DMS53 treated with DMSO at 0.1 percent for 48 hours (cell line): ENCODE results near the gene FAM83C.
"Not testable (repeated sequence)": the region's sequence is repeated elsewhere in the genome, so short reads cannot be mapped to it uniquely, and the experiment has no call there.

Experiments used
- DNase-seq: peaks from one replicate; lab custom pipeline; 2025; ENCODE audit not compliant: unreplicated experiment; lab: John Stamatoyannopoulos, UW

FAM83C gene

GRCh38 chr20:35319192-35319870, 27.1 kb upstream of the FAM83C start:
- DNase-seq: no peak

GRCh38 chr20:35318502-35319157, 26.4 kb upstream of the FAM83C start:
- DNase-seq: peak; percentile 80

GRCh38 chr20:35317416-35318210, 25.4 kb upstream of the FAM83C start:
- no peak for DNase-seq

GRCh38 chr20:35316086-35316485, 23.9 kb upstream of the FAM83C start:
- DNase-seq: no peak

GRCh38 chr20:35315632-35316020, 23.4 kb upstream of the FAM83C start:
- DNase-seq: not testable (repeated sequence)

- no peak for DNase-seq
Observed at GRCh38 chr20:35314816-35315631, 22.8 kb upstream of the FAM83C start.

- peak; percentile 3 for DNase-seq
Observed at GRCh38 chr20:35312318-35312717, 20.1 kb upstream of the FAM83C start.

- no peak for DNase-seq
Observed at GRCh38 chr20:35311822-35312221, 19.6 kb upstream of the FAM83C start.

GRCh38 chr20:35311409-35311808, 19.2 kb upstream of the FAM83C start:
- peak; percentile 14 for DNase-seq

GRCh38 chr20:35307666-35308653, 15.7 kb upstream of the FAM83C start:
- no peak for DNase-seq

- DNase-seq: peak; percentile 60
Observed at GRCh38 chr20:35306931-35307517, 14.8 kb upstream of the FAM83C start.

- DNase-seq: peak; percentile 90
Observed at GRCh38 chr20:35305682-35306556, 13.7 kb upstream of the FAM83C start.

- DNase-seq: no peak
Observed at GRCh38 chr20:35304956-35305355, 12.7 kb upstream of the FAM83C start.

- peak; percentile 89 for DNase-seq
Observed at GRCh38 chr20:35303735-35304491, 11.7 kb upstream of the FAM83C start.

- DNase-seq: no peak
Observed at GRCh38 chr20:35303382-35303734, 11.1 kb upstream of the FAM83C start.

- no peak for DNase-seq
Observed at GRCh38 chr20:35302421-35303335, 10.5 kb upstream of the FAM83C start.

- no peak for DNase-seq
Observed at GRCh38 chr20:35301426-35301825, 9.2 kb upstream of the FAM83C start.
